ENCODE results near the gene COL1A2. TPM values are rescaled to one million over a fixed set of nuclear protein-coding genes. Genes with fewer than 3 reads are reported as not detected.
A peak's percentile ranks its signal among the peaks of the same experiment; 100 is the strongest.

COL1A2 gene
- total RNA-seq, 1 donor from 2014 or later: 321 TPM

- H3K9me3 ChIP-seq: no peaks in the 10 kb centered on the region
- TF ChIP-seq CTCF (IDR thresholded peaks at IDR 0.05): no peak
- H3K4me1 ChIP-seq: no peaks in the 10 kb centered on the region
- H3K4me3 ChIP-seq: no peak overlapping the region
- H3K27ac ChIP-seq: no peak overlapping the region
- DNase-seq (no peak), ATAC-seq (no peak)
- intact Hi-C loops (cut with DNase I): no loop called here
- H3K27me3 ChIP-seq: no peaks in the 10 kb centered on the region
- H3K36me3 ChIP-seq: no peaks in the 10 kb centered on the region
Observed at GRCh38 chr7:94445696-94446194, 51.0 kb downstream of the COL1A2 start.

GRCh38 chr7:94446308-94446707 is 51.6 kb downstream of the COL1A2 start:
- no peak overlapping the region for H3K4me3 ChIP-seq
- no peak overlapping the region for H3K27ac ChIP-seq
- no peaks in the 10 kb centered on the region for H3K36me3 ChIP-seq
- no peak for ATAC-seq
- no peaks in the 10 kb centered on the region for H3K27me3 ChIP-seq
- intact Hi-C loops (cut with DNase I): no loop called here
- H3K4me1 ChIP-seq: no peaks in the 10 kb centered on the region
- no peaks in the 10 kb centered on the region for H3K9me3 ChIP-seq
- no peak for TF ChIP-seq CTCF (IDR thresholded peaks at IDR 0.05)
- no peak for DNase-seq

- Histone ChIP-seq H3K4me3 (no peak overlapping the region), H3K27me3 (no peaks in the 10 kb centered on the region), H3K9me3 (no peaks in the 10 kb centered on the region), H3K36me3 (no peaks in the 10 kb centered on the region), H3K27ac (no peak overlapping the region), H3K4me1 (no peaks in the 10 kb centered on the region)
- intact Hi-C loops (cut with DNase I): no loop called here
- TF ChIP-seq CTCF (IDR thresholded peaks at IDR 0.05): peak; percentile 65
- DNase-seq: no peak
- peak; percentile 70 for ATAC-seq
Observed at GRCh38 chr7:94449151-94449725, 54.5 kb downstream of the COL1A2 start.

- Histone ChIP-seq H3K27me3 (no peaks in the 10 kb centered on the region), H3K27ac (no peak overlapping the region), H3K4me1 (no peaks in the 10 kb centered on the region), H3K4me3 (no peak overlapping the region), H3K36me3 (no peaks in the 10 kb centered on the region), H3K9me3 (no peaks in the 10 kb centered on the region)
- TF ChIP-seq CTCF (IDR thresholded peaks at IDR 0.05): no peak
- DNase-seq (no peak), ATAC-seq (no peak)
- intact Hi-C loops (cut with DNase I): no loop called here
Observed at GRCh38 chr7:94450044-94450697, 55.5 kb downstream of the COL1A2 start.

- no peaks in the 10 kb centered on the region for H3K4me1 ChIP-seq
- intact Hi-C loops (cut with DNase I): no loop called here
- no peaks in the 10 kb centered on the region for H3K9me3 ChIP-seq
- ATAC-seq (no peak), DNase-seq (no peak)
- no peak overlapping the region for H3K4me3 ChIP-seq
- TF ChIP-seq CTCF (IDR thresholded peaks at IDR 0.05): no peak
- H3K36me3 ChIP-seq: no peaks in the 10 kb centered on the region
- no peak overlapping the region for H3K27ac ChIP-seq
- no peaks in the 10 kb centered on the region for H3K27me3 ChIP-seq
Observed at GRCh38 chr7:94451187-94451586, 56.5 kb downstream of the COL1A2 start.
